Progenitor cell of endocrine pancreas (in vitro differentiated cells): ENCODE data around the gene TAF1B. TPM values are rescaled to one million over a fixed set of nuclear protein-coding genes. Genes with fewer than 3 reads are reported as not detected.

Experiments
- DNase-seq: peaks from one replicate; pipeline ENCODE4 v3.0.0; 2021; ENCODE audit warnings: low spot score; ENCODE audit not compliant: unreplicated experiment
- H3K27ac Mint-ChIP-seq: 2 replicates; pipeline ENCODE4 v1.8.0; 2021; ENCODE audit warnings: mild to moderate bottlenecking, moderate library complexity, mixed read lengths
- H3K27me3 Mint-ChIP-seq: 2 replicates; pipeline ENCODE4 v1.8.0; 2021; ENCODE audit warnings: mixed read lengths
- H3K36me3 Mint-ChIP-seq: 2 replicates; pipeline ENCODE4 v1.8.0; 2022; ENCODE audit warnings: mixed read lengths; ENCODE audit not compliant: insufficient read depth
- H3K4me1 Mint-ChIP-seq: 2 replicates; pipeline ENCODE4 v1.8.0; 2021; ENCODE audit warnings: low read depth, mixed read lengths
- H3K4me3 Mint-ChIP-seq: 2 replicates; pipeline ENCODE4 v1.8.0; 2021; ENCODE audit warnings: low read depth, mild to moderate bottlenecking, moderate library complexity, mixed read lengths
- H3K9me3 Mint-ChIP-seq: 2 replicates; pipeline ENCODE4 v1.8.0; 2021; ENCODE audit warnings: low read depth, mixed read lengths
- total RNA-seq: library from RNA; stranded (reverse); gene quantifications from 2 replicates; pipeline ENCODE4 v1.2.1, GENCODE V29; 2021
- TF ChIP-seq, protein P1 (sequence below): fragments of 200-600 bp; sonication (generic); IDR thresholded peaks from one replicate; pipeline ENCODE4 v1.5.0; 2021; ENCODE audit warnings: antibody characterized with exemption, mild to moderate bottlenecking; ENCODE audit not compliant: unreplicated experiment

Gene TAF1B
- total RNA-seq, 1 donor from 2014 or later: 30.5 TPM

DNA sequence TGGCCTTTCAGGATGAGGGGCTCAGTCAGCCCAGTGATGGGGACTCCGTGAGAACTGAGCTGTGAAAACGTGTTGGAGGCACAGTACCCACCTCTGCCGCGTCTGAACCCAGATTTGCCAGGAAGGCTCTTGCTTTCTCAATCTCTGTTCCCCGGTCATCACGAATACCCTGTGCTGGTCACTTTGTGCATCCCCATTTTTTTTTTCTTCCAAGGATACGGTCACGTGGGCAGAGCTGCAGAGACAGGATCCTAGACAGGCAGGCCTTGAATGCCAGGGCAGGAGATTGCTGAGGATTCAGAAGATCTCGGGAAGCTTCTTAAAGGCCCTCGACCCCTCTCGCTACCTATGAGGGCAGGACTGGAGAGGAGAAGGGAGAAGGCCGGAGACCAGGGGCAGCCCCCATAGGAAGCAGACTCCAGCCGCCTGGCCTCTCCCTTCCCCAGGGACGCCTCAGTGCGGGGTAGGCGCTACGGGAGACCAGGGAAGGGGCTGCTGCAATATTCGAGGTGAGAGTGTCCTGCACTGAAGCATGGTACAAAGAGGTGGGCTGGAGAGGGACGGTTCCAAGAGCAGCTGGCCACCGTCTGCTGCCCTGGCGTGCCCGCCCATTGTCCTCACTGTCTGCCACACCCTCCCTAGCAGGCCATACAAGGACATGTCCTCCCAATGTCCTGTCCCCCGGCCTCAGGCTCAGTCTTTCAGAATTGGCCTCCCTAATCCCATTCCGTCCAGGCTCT lies 29.0 kb upstream of the TAF1B start:
- no peaks in the 10 kb centered on the region for H3K4me1 Mint-ChIP-seq
- TF ChIP-seq, protein P1, sequence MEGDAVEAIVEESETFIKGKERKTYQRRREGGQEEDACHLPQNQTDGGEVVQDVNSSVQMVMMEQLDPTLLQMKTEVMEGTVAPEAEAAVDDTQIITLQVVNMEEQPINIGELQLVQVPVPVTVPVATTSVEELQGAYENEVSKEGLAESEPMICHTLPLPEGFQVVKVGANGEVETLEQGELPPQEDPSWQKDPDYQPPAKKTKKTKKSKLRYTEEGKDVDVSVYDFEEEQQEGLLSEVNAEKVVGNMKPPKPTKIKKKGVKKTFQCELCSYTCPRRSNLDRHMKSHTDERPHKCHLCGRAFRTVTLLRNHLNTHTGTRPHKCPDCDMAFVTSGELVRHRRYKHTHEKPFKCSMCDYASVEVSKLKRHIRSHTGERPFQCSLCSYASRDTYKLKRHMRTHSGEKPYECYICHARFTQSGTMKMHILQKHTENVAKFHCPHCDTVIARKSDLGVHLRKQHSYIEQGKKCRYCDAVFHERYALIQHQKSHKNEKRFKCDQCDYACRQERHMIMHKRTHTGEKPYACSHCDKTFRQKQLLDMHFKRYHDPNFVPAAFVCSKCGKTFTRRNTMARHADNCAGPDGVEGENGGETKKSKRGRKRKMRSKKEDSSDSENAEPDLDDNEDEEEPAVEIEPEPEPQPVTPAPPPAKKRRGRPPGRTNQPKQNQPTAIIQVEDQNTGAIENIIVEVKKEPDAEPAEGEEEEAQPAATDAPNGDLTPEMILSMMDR: peak; percentile 0
- no peaks in the 10 kb centered on the region for H3K9me3 Mint-ChIP-seq
- no peaks in the 10 kb centered on the region for H3K36me3 Mint-ChIP-seq
- H3K27ac Mint-ChIP-seq: no peak overlapping the region
- peaks cover 15% of the 10 kb centered on the region for H3K27me3 Mint-ChIP-seq
- no peak for DNase-seq
- H3K4me3 Mint-ChIP-seq: no peak overlapping the region

DNA sequence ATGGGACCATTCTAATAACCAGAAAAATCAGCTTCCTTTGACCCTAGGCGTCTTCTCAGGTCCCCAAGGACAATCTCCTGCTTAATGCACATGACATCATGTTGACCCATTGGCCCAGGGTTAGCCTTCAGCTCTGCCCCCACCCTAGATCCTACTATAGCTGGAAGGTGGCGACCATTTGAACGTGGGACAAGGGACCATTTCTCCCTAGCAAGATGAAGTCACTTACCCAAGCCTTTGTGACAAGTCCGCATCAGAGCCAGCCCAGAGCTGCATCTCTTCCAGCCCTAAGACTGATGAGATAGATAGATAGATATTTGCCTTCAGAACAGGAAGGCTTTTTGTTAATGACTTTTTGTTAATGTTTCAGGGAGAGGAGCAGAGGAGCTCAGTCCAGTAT lies 28.2 kb upstream of the TAF1B start:
- H3K4me3 Mint-ChIP-seq: no peak overlapping the region
- DNase-seq: no peak
- H3K27me3 Mint-ChIP-seq: peaks cover 11% of the 10 kb centered on the region
- H3K9me3 Mint-ChIP-seq: no peaks in the 10 kb centered on the region
- H3K27ac Mint-ChIP-seq: no peak overlapping the region
- no peaks in the 10 kb centered on the region for H3K4me1 Mint-ChIP-seq
- H3K36me3 Mint-ChIP-seq: no peaks in the 10 kb centered on the region
- TF ChIP-seq, protein P1: no peak

- Mint-ChIP-seq H3K27ac (no peak overlapping the region), H3K36me3 (no peaks in the 10 kb centered on the region), H3K4me3 (no peak overlapping the region), H3K27me3 (peaks cover 11% of the 10 kb centered on the region), H3K9me3 (no peaks in the 10 kb centered on the region), H3K4me1 (no peaks in the 10 kb centered on the region)
- DNase-seq: no peak
- TF ChIP-seq, protein P1: no peak
Measured at GRCh38 chr2:9815844-9816279, 27.4 kb upstream of the TAF1B start.

- no peak overlapping the region for H3K4me3 Mint-ChIP-seq
- no peaks in the 10 kb centered on the region for H3K9me3 Mint-ChIP-seq
- no peaks in the 10 kb centered on the region for H3K36me3 Mint-ChIP-seq
- TF ChIP-seq, protein P1: no peak
- no peak overlapping the region for H3K27ac Mint-ChIP-seq
- no peak for DNase-seq
- no peaks in the 10 kb centered on the region for H3K4me1 Mint-ChIP-seq
- H3K27me3 Mint-ChIP-seq: peaks cover 8% of the 10 kb centered on the region
Measured at GRCh38 chr2:9818097-9818496, 25.2 kb upstream of the TAF1B start.

GRCh38 chr2:9819551-9819950 lies 23.7 kb upstream of the TAF1B start:
- H3K9me3 Mint-ChIP-seq: no peaks in the 10 kb centered on the region
- no peak overlapping the region for H3K27ac Mint-ChIP-seq
- H3K4me1 Mint-ChIP-seq: no peaks in the 10 kb centered on the region
- DNase-seq: no peak
- H3K27me3 Mint-ChIP-seq: peaks cover 3% of the 10 kb centered on the region
- no peaks in the 10 kb centered on the region for H3K36me3 Mint-ChIP-seq
- H3K4me3 Mint-ChIP-seq: no peak overlapping the region
- TF ChIP-seq, protein P1: no peak
